IMR-90 (cell line): ENCODE measurements around the gene YBEY. TPM values are rescaled to one million over a fixed set of nuclear protein-coding genes. Genes with fewer than 3 reads are reported as not detected.

Experiments
- ATAC-seq: fragments of 200-7000 bp; cut with Tn5 transposase; 2 replicates; pipeline ENCODE4 v1.9.1; 2020; ENCODE audit warnings: low read depth, mild to moderate bottlenecking, moderate library complexity
- BruUV-seq: library from RNA; stranded (reverse); fragments of 400-500 nt; replicated peaks from 2 replicates; lab custom pipeline; 2021; lab: Mats Ljungman, UMichigan
- CTCF ChIA-PET: fragments of 300-600 bp; formaldehyde crosslinking; extraction: SDS; loops from one replicate; lab custom pipeline; 2021; ENCODE audit warnings: antibody characterized with exemption; lab: Yijun Ruan, JAX
- POLR2A ChIA-PET: fragments of 300-600 bp; sonication (Branson Sonifier 250); formaldehyde crosslinking; loops from one replicate; lab custom pipeline; 2022; ENCODE audit warnings: antibody characterized with exemption; ENCODE audit not compliant: unreplicated experiment; lab: Charles Lee
- DNase-seq: peaks from one replicate; pipeline ENCODE4 v3.0.0; 2013
- H2AFZ ChIP-seq: replicated peaks from 2 replicates; pipeline ENCODE3; 2013; ENCODE audit warnings: low read length, mild to moderate bottlenecking; ENCODE audit not compliant: poor library complexity
- H2AK5ac ChIP-seq: 2 replicates; pipeline ENCODE4 v1.6.1; 2013; ENCODE audit warnings: low read depth, low read length, inconsistent platforms
- H2AK9ac ChIP-seq: replicated peaks from 2 replicates; pipeline ENCODE3; 2013; ENCODE audit warnings: mild to moderate bottlenecking, low read depth, low read length, moderate library complexity; ENCODE audit not compliant: poor library complexity
- H2BK120ac ChIP-seq: 2 replicates; pipeline ENCODE4 v1.6.1; 2013; ENCODE audit warnings: low read depth, low read length, inconsistent platforms
- H2BK15ac ChIP-seq: 3 replicates; pipeline ENCODE4 v1.6.1; 2013; ENCODE audit warnings: low read depth, low read length, inconsistent platforms
- H2BK20ac ChIP-seq: 2 replicates; pipeline ENCODE4 v1.6.1; 2013; ENCODE audit warnings: low read depth, mild to moderate bottlenecking, inconsistent platforms, low read length, moderate library complexity
- H2BK5ac ChIP-seq: 2 replicates; pipeline ENCODE4 v1.6.1; 2013; ENCODE audit warnings: mild to moderate bottlenecking, low read depth, low read length, inconsistent platforms; ENCODE audit not compliant: poor library complexity, severe bottlenecking
- H3K14ac ChIP-seq: replicated peaks from 2 replicates; pipeline ENCODE4 v1.6.1; 2013; ENCODE audit warnings: low read depth, low read length, inconsistent platforms
- H3K18ac ChIP-seq: 2 replicates; pipeline ENCODE4 v1.6.1; 2013; ENCODE audit warnings: low read depth, low read length, control low read depth
- H3K23ac ChIP-seq: 2 replicates; pipeline ENCODE4 v1.6.1; 2013; ENCODE audit warnings: low read depth, low read length, inconsistent platforms
- H3K27ac ChIP-seq: 2 replicates; pipeline ENCODE4 v1.5.1; 2013; ENCODE audit warnings: mild to moderate bottlenecking, control low read depth, low read length; ENCODE audit not compliant: insufficient read depth
- H3K27me3 ChIP-seq: 2 replicates; pipeline ENCODE4 v1.6.1; 2013; ENCODE audit warnings: low read length; ENCODE audit not compliant: control insufficient read depth, insufficient read depth
- H3K36me3 ChIP-seq: 2 replicates; pipeline ENCODE4 v1.6.1; 2013; ENCODE audit warnings: low read length, mixed read lengths; ENCODE audit not compliant: control insufficient read depth, insufficient read depth
- H3K4ac ChIP-seq: 2 replicates; pipeline ENCODE4 v1.6.1; 2013; ENCODE audit warnings: low read depth, low read length, inconsistent platforms
- H3K4me1 ChIP-seq: 2 replicates; pipeline ENCODE4 v1.6.1; 2013; ENCODE audit warnings: low read length, mixed read lengths; ENCODE audit not compliant: control insufficient read depth, insufficient read depth
- H3K4me2 ChIP-seq: 2 replicates; pipeline ENCODE4 v1.6.1; 2013; ENCODE audit warnings: low read depth, mild to moderate bottlenecking, control low read depth, low read length, moderate library complexity
- H3K4me3 ChIP-seq: 2 replicates; pipeline ENCODE4 v1.5.1; 2013; ENCODE audit warnings: low read depth, mild to moderate bottlenecking, control low read depth, low read length, moderate library complexity; ENCODE audit not compliant: insufficient read depth
- H3K56ac ChIP-seq: 2 replicates; pipeline ENCODE4 v1.6.1; 2013; ENCODE audit warnings: low read length, inconsistent platforms; ENCODE audit not compliant: insufficient read depth; ENCODE audit errors: extremely low read depth
- H3K79me1 ChIP-seq, 2 experiments: 2 replicates each; pipeline ENCODE4 v1.6.1; 2013; ENCODE audit warnings: low read length in 2 of 2, inconsistent platforms in 1 of 2, low read depth in 1 of 2
- H3K9ac ChIP-seq: 2 replicates; pipeline ENCODE4 v1.6.1; 2013; ENCODE audit warnings: low read depth, low read length, control low read depth
- H3K9me1 ChIP-seq: 2 replicates; pipeline ENCODE4 v1.6.1; 2013; ENCODE audit warnings: low read length, inconsistent platforms; ENCODE audit not compliant: insufficient read depth
- H3K9me3 ChIP-seq: 2 replicates; pipeline ENCODE4 v1.6.1; 2013; ENCODE audit warnings: low read length; ENCODE audit not compliant: control insufficient read depth, insufficient read depth
- H4K20me1 ChIP-seq: 2 replicates; pipeline ENCODE4 v1.6.1; 2013; ENCODE audit warnings: low read length, inconsistent platforms; ENCODE audit not compliant: insufficient read depth
- H4K5ac ChIP-seq: 2 replicates; pipeline ENCODE4 v1.6.1; 2013; ENCODE audit warnings: mild to moderate bottlenecking, low read depth, low read length, control low read depth
- H4K8ac ChIP-seq, 2 experiments: 2 replicates each; pipeline ENCODE4 v1.6.1; 2013; ENCODE audit warnings: low read depth in 2 of 2, low read length in 2 of 2, control low read depth in 1 of 2, inconsistent platforms in 1 of 2
- H4K91ac ChIP-seq: 2 replicates; pipeline ENCODE4 v1.6.1; 2013; ENCODE audit warnings: low read depth, low read length, inconsistent platforms; ENCODE audit not compliant: insufficient read depth
- CEBPB ChIP-seq: IDR thresholded peaks from 2 replicates; pipeline ENCODE4 v1.6.1; 2012; ENCODE audit warnings: low read depth, low read length, improper control_type of control experiment
- CHD1 ChIP-seq: IDR thresholded peaks from 2 replicates; pipeline ENCODE4 v1.6.1; 2012; ENCODE audit warnings: low read depth, low read length, improper control_type of control experiment
- MAZ ChIP-seq: IDR thresholded peaks from 2 replicates; pipeline ENCODE4 v1.6.1; 2012; ENCODE audit warnings: low read depth, mild to moderate bottlenecking, low read length, improper control_type of control experiment, moderate library complexity, borderline replicate concordance
- MXI1 ChIP-seq: IDR thresholded peaks from 2 replicates; pipeline ENCODE4 v1.6.1; 2012; ENCODE audit warnings: low read depth, mild to moderate bottlenecking, low read length, moderate library complexity, borderline replicate concordance
- NFE2L2 ChIP-seq: fragments of 150-350 bp; IDR thresholded peaks from 2 replicates; pipeline ENCODE4 v1.6.1; 2016; ENCODE audit warnings: low read depth, mild to moderate bottlenecking, low read length
- RAD21 ChIP-seq: IDR thresholded peaks from 2 replicates; pipeline ENCODE4 v1.6.1; 2012; ENCODE audit warnings: low read length, improper control_type of control experiment
- RCOR1 ChIP-seq: IDR thresholded peaks from 2 replicates; pipeline ENCODE4 v1.6.1; 2012; ENCODE audit warnings: mild to moderate bottlenecking, low read length, improper control_type of control experiment; ENCODE audit not compliant: insufficient replicate concordance
- WGBS, 2 experiments: methylation state at CpG; one replicate each; pipeline versions ENCODE4 v1.1.5 to v1.1.7; 2013; ENCODE audit warnings: missing lambda C conversion rate in 2 of 2; ENCODE audit not compliant: insufficient read length in 1 of 2; ENCODE audit errors: extremely low coverage in 2 of 2; 5-methylcytosine and 5-hydroxymethylcytosine counted together
- dilution Hi-C: fragments of 300-500 bp; cut with HindIII; formaldehyde crosslinking; loops from one replicate; pipeline ENCODE4 v1.14.3; 2018; ENCODE audit warnings: low sequenced_read_pairs; ENCODE audit not compliant: unreplicated experiment
- in situ Hi-C: fragments of 300-500 bp; cut with MboI; formaldehyde crosslinking; loops from 3 replicates; pipeline ENCODE4 v1.14.3; 2019; ENCODE audit warnings: low sequenced_read_pairs, inconsistent platforms, mixed read lengths
- intact Hi-C: fragments of 100-400 bp; cut with micrococcal nuclease; formaldehyde crosslinking; loops from 2 replicates; pipeline ENCODE4 v1.10.0; 2022
- polyA plus RNA-seq, 3 experiments: library from polyadenylated mRNA; depleted of rRNA; stranded (reverse); fragments of >200 nt; gene quantifications; 2 replicates each; pipeline ENCODE4 v1.2.3, GENCODE V29; 2012; ENCODE audit warnings: low replicate concordance in 1 of 3
- total RNA-seq: library from RNA; depleted of rRNA; stranded (reverse); fragments of >200 nt; gene quantifications from 2 replicates; pipeline ENCODE4 v1.2.3, GENCODE V29; 2012
- TF ChIP-seq, protein P1 (sequence below): fragments of 150-350 bp; IDR thresholded peaks from 2 replicates; pipeline ENCODE4 v1.6.1; 2016; ENCODE audit warnings: low read depth, mild to moderate bottlenecking, low read length, moderate library complexity, borderline replicate concordance
- TF ChIP-seq, protein P2 (sequence below): fragments of 150-350 bp; IDR thresholded peaks from 2 replicates; pipeline ENCODE4 v1.6.1; 2017; ENCODE audit warnings: mild to moderate bottlenecking, antibody characterized with exemption, low read length, low read depth

Gene YBEY
- total and polyA plus RNA-seq, 2 of the 4 experiments (the other 2 are of a cell fraction): 5.9 to 26.2 TPM

DNA sequence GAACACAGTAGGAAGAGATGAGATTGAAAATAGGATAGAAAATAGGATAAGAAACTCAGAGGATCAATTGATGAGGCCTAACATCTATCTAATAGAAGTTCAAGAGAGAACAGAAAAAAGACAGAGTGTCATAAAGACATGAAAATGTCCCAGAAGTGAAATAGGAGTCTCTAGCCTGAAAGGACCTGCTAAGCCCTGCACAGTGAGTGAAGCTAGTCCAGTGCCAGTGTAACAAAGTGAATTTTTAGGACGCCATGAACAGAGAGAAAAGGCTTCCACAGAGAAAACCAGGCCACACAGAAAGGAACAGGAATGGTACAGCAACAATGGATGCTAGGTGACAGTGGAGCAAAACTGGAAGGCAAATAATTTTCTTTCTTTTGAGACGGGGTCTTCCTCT lies 37.3 kb upstream of the YBEY start:
- dilution Hi-C loops (no loop called here), intact Hi-C loops (no loop called here), in situ Hi-C loops (no loop called here)
- Histone ChIP-seq H2AK9ac (no peak overlapping the region), H2BK120ac (no peak overlapping the region), H3K79me1 (peaks cover 11 to 30% of the 10 kb centered on the region in 2 experiments), H3K56ac (no peak overlapping the region), H2AK5ac (no peak overlapping the region), H3K4me1 (no peaks in the 10 kb centered on the region), H4K8ac (no peak overlapping the region), H2BK20ac (no peak overlapping the region), H3K18ac (no peak overlapping the region), H4K20me1 (peaks cover 6% of the 10 kb centered on the region), H2BK5ac (no peak overlapping the region), H3K27me3 (no peaks in the 10 kb centered on the region), H4K5ac (no peak overlapping the region), H2AFZ (no peak overlapping the region), H4K91ac (no peak overlapping the region), H3K9me1 (peaks cover 16% of the 10 kb centered on the region), H3K9me3 (no peaks in the 10 kb centered on the region), H3K27ac (no peak overlapping the region), H3K4me3 (no peak overlapping the region), H2BK15ac (no peak overlapping the region), H3K4me2 (no peak overlapping the region), H3K9ac (no peak overlapping the region), H3K36me3 (peaks cover 71% of the 10 kb centered on the region), H3K23ac (no peak overlapping the region), H3K14ac (no peak overlapping the region), H3K4ac (no peak overlapping the region)
- ChIA-PET CTCF (no interaction called here), POLR2A (no interaction called here)
- WGBS, 2 experiments: 90% methylated on average over 1 of the region's 2 CpGs; no CpG with 5 or more reads in 1 of the 2 experiments
- TF ChIP-seq MXI1 (no peak), RCOR1 (no peak), MAZ (no peak), CEBPB (no peak), NFE2L2 (no peak), RAD21 (no peak), CHD1 (no peak)
- TF ChIP-seq, protein P1, sequence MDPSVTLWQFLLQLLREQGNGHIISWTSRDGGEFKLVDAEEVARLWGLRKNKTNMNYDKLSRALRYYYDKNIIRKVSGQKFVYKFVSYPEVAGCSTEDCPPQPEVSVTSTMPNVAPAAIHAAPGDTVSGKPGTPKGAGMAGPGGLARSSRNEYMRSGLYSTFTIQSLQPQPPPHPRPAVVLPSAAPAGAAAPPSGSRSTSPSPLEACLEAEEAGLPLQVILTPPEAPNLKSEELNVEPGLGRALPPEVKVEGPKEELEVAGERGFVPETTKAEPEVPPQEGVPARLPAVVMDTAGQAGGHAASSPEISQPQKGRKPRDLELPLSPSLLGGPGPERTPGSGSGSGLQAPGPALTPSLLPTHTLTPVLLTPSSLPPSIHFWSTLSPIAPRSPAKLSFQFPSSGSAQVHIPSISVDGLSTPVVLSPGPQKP: no peak
- TF ChIP-seq, protein P2, sequence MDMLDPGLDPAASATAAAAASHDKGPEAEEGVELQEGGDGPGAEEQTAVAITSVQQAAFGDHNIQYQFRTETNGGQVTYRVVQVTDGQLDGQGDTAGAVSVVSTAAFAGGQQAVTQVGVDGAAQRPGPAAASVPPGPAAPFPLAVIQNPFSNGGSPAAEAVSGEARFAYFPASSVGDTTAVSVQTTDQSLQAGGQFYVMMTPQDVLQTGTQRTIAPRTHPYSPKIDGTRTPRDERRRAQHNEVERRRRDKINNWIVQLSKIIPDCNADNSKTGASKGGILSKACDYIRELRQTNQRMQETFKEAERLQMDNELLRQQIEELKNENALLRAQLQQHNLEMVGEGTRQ: no peak
- BruUV-seq: no TSS peak
- no peak for ATAC-seq
- no peak for DNase-seq
